ENCODE data around the gene ST3GAL3. TPM values are rescaled to one million over a fixed set of nuclear protein-coding genes. Genes with fewer than 3 reads are reported as not detected.

ST3GAL3 gene
- total and polyA plus RNA-seq, 3 experiments from 2014 or later, result 9.7 to 10.1 (median 9.7) TPM

GRCh38 chr1:43885279-43885801 lies 178.0 kb downstream of the ST3GAL3 start:
- Mint-ChIP-seq H3K4me3 (no peak overlapping the region), H3K36me3 (peaks cover 0 to 4% (median 0%) of the 10 kb centered on the region in 3 donors), H3K4me1 (no peaks in the 10 kb centered on the region), H3K27me3 (no peaks in the 10 kb centered on the region), H3K9me3 (no peaks in the 10 kb centered on the region), H3K27ac (no peak overlapping the region)
- CTCF ChIA-PET, result no interaction called here
- Histone ChIP-seq H3K27me3 (ENCODE audit: insufficient read depth, low read length, poor library complexity, severe bottlenecking) (no peaks in the 10 kb centered on the region), H3K27ac (ENCODE audit: low read depth, low read length) (no peak overlapping the region), H3K4me3 (ENCODE audit: low read length) (no peak overlapping the region), H3K4me1 (ENCODE audit: insufficient read depth, low read length) (no peaks in the 10 kb centered on the region), H3K36me3 (ENCODE audit: insufficient read depth, low read length) (peaks cover 5% of the 10 kb centered on the region), H3K9me3 (ENCODE audit: low read length) (no peaks in the 10 kb centered on the region)
- DNase-seq, result no peak
- POLR2A ChIA-PET, result no interaction called here

- Mint-ChIP-seq H3K4me1 (no peaks in the 10 kb centered on the region), H3K27me3 (no peaks in the 10 kb centered on the region), H3K4me3 (no peak overlapping the region), H3K36me3 (no peaks in the 10 kb centered on the region), H3K9me3 (no peaks in the 10 kb centered on the region), H3K27ac (no peak overlapping the region)
- H3K4me3 ChIP-seq (ENCODE audit: low read length), result no peak overlapping the region
- POLR2A ChIA-PET, result no interaction called here
- DNase-seq, result no peak
- no peaks in the 10 kb centered on the region for H3K27me3 ChIP-seq (ENCODE audit: insufficient read depth, low read length, poor library complexity, severe bottlenecking)
- H3K4me1 ChIP-seq (ENCODE audit: insufficient read depth, low read length), result no peaks in the 10 kb centered on the region
- H3K36me3 ChIP-seq (ENCODE audit: insufficient read depth, low read length), result peaks cover 5% of the 10 kb centered on the region
- no peaks in the 10 kb centered on the region for H3K9me3 ChIP-seq (ENCODE audit: low read length)
- CTCF ChIA-PET, result no interaction called here
- no peak overlapping the region for H3K27ac ChIP-seq (ENCODE audit: low read depth, low read length)
Observed at GRCh38 chr1:43887748-43888147, 180.4 kb downstream of the ST3GAL3 start.

GRCh38 chr1:43890815-43891214 lies 183.5 kb downstream of the ST3GAL3 start:
- H3K9me3 Mint-ChIP-seq, result no peaks in the 10 kb centered on the region
- no peak overlapping the region for H3K4me3 ChIP-seq (ENCODE audit: low read length)
- DNase-seq, result no peak
- H3K4me1 Mint-ChIP-seq, result no peaks in the 10 kb centered on the region
- no peaks in the 10 kb centered on the region for H3K27me3 Mint-ChIP-seq
- no peak overlapping the region for H3K27ac ChIP-seq (ENCODE audit: low read depth, low read length)
- H3K4me1 ChIP-seq (ENCODE audit: insufficient read depth, low read length), result no peaks in the 10 kb centered on the region
- CTCF ChIA-PET, result no interaction called here
- POLR2A ChIA-PET, result no interaction called here
- H3K9me3 ChIP-seq (ENCODE audit: low read length), result no peaks in the 10 kb centered on the region
- peak overlapping the region in 1 of 8 donors; percentile 52 for H3K27ac Mint-ChIP-seq
- no peaks in the 10 kb centered on the region for H3K27me3 ChIP-seq (ENCODE audit: insufficient read depth, low read length, poor library complexity, severe bottlenecking)
- peaks cover 0 to 25% (median 2%) of the 10 kb centered on the region in 3 donors for H3K36me3 Mint-ChIP-seq
- no peaks in the 10 kb centered on the region for H3K36me3 ChIP-seq (ENCODE audit: insufficient read depth, low read length)
- no peak overlapping the region for H3K4me3 Mint-ChIP-seq

- Histone ChIP-seq H3K36me3 (ENCODE audit: insufficient read depth, low read length) (peaks cover 6% of the 10 kb centered on the region), H3K27ac (ENCODE audit: low read depth, low read length) (no peak overlapping the region), H3K9me3 (ENCODE audit: low read length) (no peaks in the 10 kb centered on the region), H3K4me3 (ENCODE audit: low read length) (no peak overlapping the region), H3K4me1 (ENCODE audit: insufficient read depth, low read length) (no peaks in the 10 kb centered on the region), H3K27me3 (ENCODE audit: insufficient read depth, low read length, poor library complexity, severe bottlenecking) (no peaks in the 10 kb centered on the region)
- Mint-ChIP-seq H3K4me3 (no peak overlapping the region), H3K27me3 (no peaks in the 10 kb centered on the region), H3K27ac (no peak overlapping the region), H3K36me3 (peaks cover 0 to 41% (median 6%) of the 10 kb centered on the region in 3 donors), H3K9me3 (no peaks in the 10 kb centered on the region), H3K4me1 (no peaks in the 10 kb centered on the region)
- POLR2A ChIA-PET, result no interaction called here
- no peak for DNase-seq
- CTCF ChIA-PET, result no interaction called here
Observed at GRCh38 chr1:43893006-43893405, 185.7 kb downstream of the ST3GAL3 start.

- CTCF ChIA-PET, result no interaction called here
- H3K27ac Mint-ChIP-seq, result no peak overlapping the region
- no peak overlapping the region for H3K27ac ChIP-seq (ENCODE audit: low read depth, low read length)
- peaks cover 0 to 63% (median 12%) of the 10 kb centered on the region in 3 donors for H3K36me3 Mint-ChIP-seq
- H3K9me3 ChIP-seq (ENCODE audit: low read length), result no peaks in the 10 kb centered on the region
- DNase-seq, result no peak
- no peak overlapping the region for H3K4me3 ChIP-seq (ENCODE audit: low read length)
- no peaks in the 10 kb centered on the region for H3K4me1 ChIP-seq (ENCODE audit: insufficient read depth, low read length)
- H3K4me1 Mint-ChIP-seq, result no peaks in the 10 kb centered on the region
- H3K9me3 Mint-ChIP-seq, result no peaks in the 10 kb centered on the region
- POLR2A ChIA-PET, result no interaction called here
- no peaks in the 10 kb centered on the region for H3K27me3 ChIP-seq (ENCODE audit: insufficient read depth, low read length, poor library complexity, severe bottlenecking)
- H3K4me3 Mint-ChIP-seq, result no peak overlapping the region
- H3K36me3 ChIP-seq (ENCODE audit: insufficient read depth, low read length), result peaks cover 11% of the 10 kb centered on the region
- H3K27me3 Mint-ChIP-seq, result no peaks in the 10 kb centered on the region
Observed at GRCh38 chr1:43898981-43899380, 191.6 kb downstream of the ST3GAL3 start.

GRCh38 chr1:43900386-43900785 lies 193.1 kb downstream of the ST3GAL3 start:
- no peaks in the 10 kb centered on the region for H3K9me3 Mint-ChIP-seq

GRCh38 chr1:43901196-43901961 lies 194.0 kb downstream of the ST3GAL3 start:
- Mint-ChIP-seq H3K27me3 (no peaks in the 10 kb centered on the region), H3K36me3 (peaks cover 0 to 40% (median 8%) of the 10 kb centered on the region in 3 donors), H3K4me3 (peak overlapping the region in 1 of 7 donors; percentile 23), H3K9me3 (no peaks in the 10 kb centered on the region), H3K4me1 (peaks cover 0 to 1% (median 0%) of the 10 kb centered on the region in 3 donors), H3K27ac (peak overlapping the region in 3 of 8 donors; percentile 1 to 93 (median 64))
- no peak for DNase-seq
- Histone ChIP-seq H3K36me3 (ENCODE audit: insufficient read depth, low read length) (peaks cover 11% of the 10 kb centered on the region), H3K27ac (ENCODE audit: low read depth, low read length) (peak overlapping the region; percentile 18), H3K4me3 (ENCODE audit: low read length) (no peak overlapping the region), H3K9me3 (ENCODE audit: low read length) (no peaks in the 10 kb centered on the region), H3K4me1 (ENCODE audit: insufficient read depth, low read length) (no peaks in the 10 kb centered on the region), H3K27me3 (ENCODE audit: insufficient read depth, low read length, poor library complexity, severe bottlenecking) (no peaks in the 10 kb centered on the region)
- ChIA-PET CTCF (no interaction called here), POLR2A (no interaction called here)

More at GRCh38 chr1:43900386-43900785, 193.1 kb downstream of the ST3GAL3 start:
- no peaks in the 10 kb centered on the region for H3K4me1 ChIP-seq (ENCODE audit: insufficient read depth, low read length)
- Mint-ChIP-seq H3K4me3 (no peak overlapping the region), H3K27ac (no peak overlapping the region), H3K27me3 (no peaks in the 10 kb centered on the region), H3K4me1 (no peaks in the 10 kb centered on the region), H3K36me3 (peaks cover 0 to 48% (median 11%) of the 10 kb centered on the region in 3 donors)
- H3K27ac ChIP-seq (ENCODE audit: low read depth, low read length), result peak overlapping the region; percentile 18
- DNase-seq, result no peak
- H3K9me3 ChIP-seq (ENCODE audit: low read length), result no peaks in the 10 kb centered on the region
- peaks cover 11% of the 10 kb centered on the region for H3K36me3 ChIP-seq (ENCODE audit: insufficient read depth, low read length)
- H3K4me3 ChIP-seq (ENCODE audit: low read length), result no peak overlapping the region
- CTCF ChIA-PET, result no interaction called here
- POLR2A ChIA-PET, result no interaction called here
- H3K27me3 ChIP-seq (ENCODE audit: insufficient read depth, low read length, poor library complexity, severe bottlenecking), result no peaks in the 10 kb centered on the region

GRCh38 chr1:43902058-43902831 lies 194.9 kb downstream of the ST3GAL3 start:
- DNase-seq, result no peak
- H3K27me3 Mint-ChIP-seq, result no peaks in the 10 kb centered on the region
- no peak overlapping the region for H3K27ac ChIP-seq (ENCODE audit: low read depth, low read length)
- ChIA-PET CTCF (no interaction called here), POLR2A (no interaction called here)
- H3K4me3 Mint-ChIP-seq, result peak overlapping the region in 4 of 7 donors; percentile 12 to 63 (median 46)
- H3K27me3 ChIP-seq (ENCODE audit: insufficient read depth, low read length, poor library complexity, severe bottlenecking), result no peaks in the 10 kb centered on the region
- H3K4me1 Mint-ChIP-seq, result peaks cover 0 to 5% (median 2%) of the 10 kb centered on the region in 3 donors
- H3K27ac Mint-ChIP-seq, result peak overlapping the region in 1 of 8 donors; percentile 54
- no peaks in the 10 kb centered on the region for H3K4me1 ChIP-seq (ENCODE audit: insufficient read depth, low read length)
- H3K9me3 Mint-ChIP-seq, result no peaks in the 10 kb centered on the region
- H3K4me3 ChIP-seq (ENCODE audit: low read length), result no peak overlapping the region
- H3K9me3 ChIP-seq (ENCODE audit: low read length), result no peaks in the 10 kb centered on the region
- H3K36me3 Mint-ChIP-seq, result peaks cover 0 to 40% (median 9%) of the 10 kb centered on the region in 3 donors
- peaks cover 11% of the 10 kb centered on the region for H3K36me3 ChIP-seq (ENCODE audit: insufficient read depth, low read length)
